Ishikawa (cell line): ENCODE measurements around the gene CAMK2D.

Source experiments
- CEBPB ChIP-seq: IDR thresholded peaks from 2 replicates; pipeline ENCODE4 v1.6.1; 2012
- EGR1 ChIP-seq: IDR thresholded peaks from 2 replicates; pipeline ENCODE4 v1.6.1; 2012
- EP300 ChIP-seq: IDR thresholded peaks from 2 replicates; pipeline ENCODE4 v1.6.1; 2012; ENCODE audit warnings: borderline replicate concordance
- FOXM1 ChIP-seq: IDR thresholded peaks from 2 replicates; pipeline ENCODE4 v1.6.1; 2012; ENCODE audit warnings: low read depth, borderline replicate concordance
- NFIC ChIP-seq: IDR thresholded peaks from 2 replicates; pipeline ENCODE4 v1.6.1; 2012
- TAF1 ChIP-seq: IDR thresholded peaks from 2 replicates; pipeline ENCODE4 v1.6.1; 2012; ENCODE audit warnings: low read depth, mild to moderate bottlenecking
- TCF12 ChIP-seq: IDR thresholded peaks from 2 replicates; pipeline ENCODE4 v1.6.1; 2012; ENCODE audit warnings: low read depth
- YY1 ChIP-seq: IDR thresholded peaks from 2 replicates; pipeline ENCODE4 v1.6.1; 2012; ENCODE audit warnings: low read depth
- TF ChIP-seq, protein P1 (sequence below): IDR thresholded peaks from 2 replicates; pipeline ENCODE4 v1.6.1; 2012
- TF ChIP-seq, protein P2 (sequence below): IDR thresholded peaks from 2 replicates; pipeline ENCODE4 v1.6.1; 2012; ENCODE audit warnings: low read depth, mild to moderate bottlenecking
- TF ChIP-seq, protein P3 (sequence below): IDR thresholded peaks from 2 replicates; pipeline ENCODE4 v1.6.1; 2012

DNA sequence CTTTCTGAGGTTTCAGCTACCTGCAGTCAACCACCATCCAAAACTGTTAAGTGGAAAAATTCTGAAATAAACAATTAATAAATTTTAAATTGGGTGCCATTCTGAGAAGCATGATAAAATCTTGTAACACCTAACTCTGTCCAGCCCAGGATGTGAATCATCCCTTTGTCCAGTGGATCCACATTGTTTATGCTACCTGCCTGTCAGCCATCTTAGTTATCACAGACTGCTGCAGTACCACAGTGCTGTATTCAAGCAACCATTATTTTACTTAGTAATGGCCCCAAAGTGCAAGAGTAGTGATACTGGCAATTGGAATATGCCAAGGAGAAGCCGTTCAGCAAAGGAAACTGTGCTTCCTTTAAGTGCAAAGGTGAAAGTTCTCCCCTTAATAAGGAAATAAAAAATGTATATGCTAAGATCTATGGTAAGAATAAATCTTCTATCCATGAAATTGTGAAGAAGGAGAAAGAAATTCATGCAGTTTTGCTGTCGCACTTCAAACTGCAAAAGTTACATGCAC, 20.6 kb downstream of the CAMK2D start:
- TF ChIP-seq EGR1 = no peak
- no peak for TF ChIP-seq EP300
- no peak for TF ChIP-seq TCF12
- TF ChIP-seq, protein P1, sequence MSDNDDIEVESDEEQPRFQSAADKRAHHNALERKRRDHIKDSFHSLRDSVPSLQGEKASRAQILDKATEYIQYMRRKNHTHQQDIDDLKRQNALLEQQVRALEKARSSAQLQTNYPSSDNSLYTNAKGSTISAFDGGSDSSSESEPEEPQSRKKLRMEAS = no peak
- TF ChIP-seq TAF1 = no peak
- no peak for TF ChIP-seq CEBPB
- TF ChIP-seq FOXM1 = no peak
- no peak for TF ChIP-seq YY1
- TF ChIP-seq, protein P2, sequence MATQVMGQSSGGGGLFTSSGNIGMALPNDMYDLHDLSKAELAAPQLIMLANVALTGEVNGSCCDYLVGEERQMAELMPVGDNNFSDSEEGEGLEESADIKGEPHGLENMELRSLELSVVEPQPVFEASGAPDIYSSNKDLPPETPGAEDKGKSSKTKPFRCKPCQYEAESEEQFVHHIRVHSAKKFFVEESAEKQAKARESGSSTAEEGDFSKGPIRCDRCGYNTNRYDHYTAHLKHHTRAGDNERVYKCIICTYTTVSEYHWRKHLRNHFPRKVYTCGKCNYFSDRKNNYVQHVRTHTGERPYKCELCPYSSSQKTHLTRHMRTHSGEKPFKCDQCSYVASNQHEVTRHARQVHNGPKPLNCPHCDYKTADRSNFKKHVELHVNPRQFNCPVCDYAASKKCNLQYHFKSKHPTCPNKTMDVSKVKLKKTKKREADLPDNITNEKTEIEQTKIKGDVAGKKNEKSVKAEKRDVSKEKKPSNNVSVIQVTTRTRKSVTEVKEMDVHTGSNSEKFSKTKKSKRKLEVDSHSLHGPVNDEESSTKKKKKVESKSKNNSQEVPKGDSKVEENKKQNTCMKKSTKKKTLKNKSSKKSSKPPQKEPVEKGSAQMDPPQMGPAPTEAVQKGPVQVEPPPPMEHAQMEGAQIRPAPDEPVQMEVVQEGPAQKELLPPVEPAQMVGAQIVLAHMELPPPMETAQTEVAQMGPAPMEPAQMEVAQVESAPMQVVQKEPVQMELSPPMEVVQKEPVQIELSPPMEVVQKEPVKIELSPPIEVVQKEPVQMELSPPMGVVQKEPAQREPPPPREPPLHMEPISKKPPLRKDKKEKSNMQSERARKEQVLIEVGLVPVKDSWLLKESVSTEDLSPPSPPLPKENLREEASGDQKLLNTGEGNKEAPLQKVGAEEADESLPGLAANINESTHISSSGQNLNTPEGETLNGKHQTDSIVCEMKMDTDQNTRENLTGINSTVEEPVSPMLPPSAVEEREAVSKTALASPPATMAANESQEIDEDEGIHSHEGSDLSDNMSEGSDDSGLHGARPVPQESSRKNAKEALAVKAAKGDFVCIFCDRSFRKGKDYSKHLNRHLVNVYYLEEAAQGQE = no peak
- TF ChIP-seq, protein P3, sequence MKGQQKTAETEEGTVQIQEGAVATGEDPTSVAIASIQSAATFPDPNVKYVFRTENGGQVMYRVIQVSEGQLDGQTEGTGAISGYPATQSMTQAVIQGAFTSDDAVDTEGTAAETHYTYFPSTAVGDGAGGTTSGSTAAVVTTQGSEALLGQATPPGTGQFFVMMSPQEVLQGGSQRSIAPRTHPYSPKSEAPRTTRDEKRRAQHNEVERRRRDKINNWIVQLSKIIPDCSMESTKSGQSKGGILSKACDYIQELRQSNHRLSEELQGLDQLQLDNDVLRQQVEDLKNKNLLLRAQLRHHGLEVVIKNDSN = no peak
- TF ChIP-seq NFIC = no peak
